ENCODE measurements around the gene NPR2. TPM values are rescaled to one million over a fixed set of nuclear protein-coding genes. Genes with fewer than 3 reads are reported as not detected.

NPR2 gene
- total and polyA plus RNA-seq, 2 donors (not counting 3 experiments of a cell fraction or from before 2014, with no cell fraction given): 16.4 to 25.6 TPM

GRCh38 chr9:35798658-35799374 is 7.4 kb downstream of the NPR2 start:
- Histone ChIP-seq H3K9me3 (replicated peaks; ENCODE audit: control insufficient read depth, insufficient read depth, low read length) (no peaks in the 10 kb centered on the region), H3K36me3 (ENCODE audit: control insufficient read depth in 2 of 2, extremely low read depth in 1 of 2, insufficient read depth in 2 of 2, low read length in 2 of 2) (no peaks in the 10 kb centered on the region), H3K9ac (replicated peaks; ENCODE audit: extremely low read depth, insufficient read depth, low read length) (peak overlapping the region; percentile 11), H4K20me1 (replicated peaks; ENCODE audit: control insufficient read depth, extremely low read depth, insufficient read depth, low read length) (no peaks in the 10 kb centered on the region), H2AFZ (ENCODE audit: low read depth, low read length) (no peak overlapping the region), H3K4me2 (ENCODE audit: insufficient read depth, low read length) (peak overlapping the region; percentile 13), H3K4me3 (replicated peaks in 1 of 3; ENCODE audit: insufficient read depth in 1 of 3, low read depth in 1 of 3, low read length in 3 of 3) (no peak overlapping the region), H3K27me3 (ENCODE audit: control insufficient read depth in 2 of 2, insufficient read depth in 2 of 2, low read length in 2 of 2) (no peaks in the 10 kb centered on the region), H3K27ac (ENCODE audit: insufficient read depth, low read depth, low read length) (peak overlapping the region; percentile 43), H3K4me1 (ENCODE audit: control insufficient read depth, extremely low read depth, insufficient read depth, low read length) (peaks cover 30% of the 10 kb centered on the region), H3K9me1 (replicated peaks; ENCODE audit: control insufficient read depth, extremely low read depth, insufficient read depth, low read length) (no peaks in the 10 kb centered on the region), H3K79me2 (ENCODE audit: control insufficient read depth, insufficient read depth, low read length) (no peaks in the 10 kb centered on the region)
- POLR2A ChIA-PET: no interaction called here
- dilution Hi-C loops (cut with MboI; ENCODE audit: extremely low pct_ligation_motif_present, low sequenced_read_pairs) (no loop called here), intact Hi-C loops (cut with micrococcal nuclease) (loop anchor here (2.0 kb wide), 1 partner anchor 14 kb away; the partner anchor contains the start of gene SPAG8)
- FAIRE-seq (peak; percentile 99), DNase-seq (ENCODE audit: low read depth, low spot score) (peak; percentile 78)
- TF ChIP-seq, protein P1, sequence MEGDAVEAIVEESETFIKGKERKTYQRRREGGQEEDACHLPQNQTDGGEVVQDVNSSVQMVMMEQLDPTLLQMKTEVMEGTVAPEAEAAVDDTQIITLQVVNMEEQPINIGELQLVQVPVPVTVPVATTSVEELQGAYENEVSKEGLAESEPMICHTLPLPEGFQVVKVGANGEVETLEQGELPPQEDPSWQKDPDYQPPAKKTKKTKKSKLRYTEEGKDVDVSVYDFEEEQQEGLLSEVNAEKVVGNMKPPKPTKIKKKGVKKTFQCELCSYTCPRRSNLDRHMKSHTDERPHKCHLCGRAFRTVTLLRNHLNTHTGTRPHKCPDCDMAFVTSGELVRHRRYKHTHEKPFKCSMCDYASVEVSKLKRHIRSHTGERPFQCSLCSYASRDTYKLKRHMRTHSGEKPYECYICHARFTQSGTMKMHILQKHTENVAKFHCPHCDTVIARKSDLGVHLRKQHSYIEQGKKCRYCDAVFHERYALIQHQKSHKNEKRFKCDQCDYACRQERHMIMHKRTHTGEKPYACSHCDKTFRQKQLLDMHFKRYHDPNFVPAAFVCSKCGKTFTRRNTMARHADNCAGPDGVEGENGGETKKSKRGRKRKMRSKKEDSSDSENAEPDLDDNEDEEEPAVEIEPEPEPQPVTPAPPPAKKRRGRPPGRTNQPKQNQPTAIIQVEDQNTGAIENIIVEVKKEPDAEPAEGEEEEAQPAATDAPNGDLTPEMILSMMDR (IDR thresholded peaks at IDR 0.05; ENCODE audit: extremely low read depth in 1 of 2, insufficient read depth in 1 of 2, low read depth in 1 of 2, low read length in 2 of 2): no peak
- no peak for TF ChIP-seq GATA2 (IDR thresholded peaks at IDR 0.05; ENCODE audit: insufficient read depth, insufficient read length, low read depth, low read length)
- TF ChIP-seq EZH2 (IDR thresholded peaks at IDR 0.05; ENCODE audit: borderline replicate concordance, low read depth, low read length, severe bottlenecking): no peak
- TF ChIP-seq FOS (IDR thresholded peaks at IDR 0.05; ENCODE audit: borderline replicate concordance, insufficient read depth, low read length): peak; percentile 86
- TF ChIP-seq POLR2A (IDR thresholded peaks at IDR 0.05; ENCODE audit: low read depth, low read length): no peak
- peak; percentile 42 for TF ChIP-seq JUN (IDR thresholded peaks at IDR 0.05; ENCODE audit: borderline replicate concordance, insufficient read depth, insufficient read length, low read depth)
- TF ChIP-seq POLR2AphosphoS5 (IDR thresholded peaks at IDR 0.05; ENCODE audit: insufficient read depth, low read depth, low read length): peak; percentile 34
- TF ChIP-seq, protein P2, sequence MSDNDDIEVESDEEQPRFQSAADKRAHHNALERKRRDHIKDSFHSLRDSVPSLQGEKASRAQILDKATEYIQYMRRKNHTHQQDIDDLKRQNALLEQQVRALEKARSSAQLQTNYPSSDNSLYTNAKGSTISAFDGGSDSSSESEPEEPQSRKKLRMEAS (IDR thresholded peaks at IDR 0.05; ENCODE audit: insufficient read depth, insufficient read length): no peak
- TF ChIP-seq MYC (IDR thresholded peaks at IDR 0.05; ENCODE audit: low read depth, low read length): no peak
- CTCF ChIA-PET: interaction anchor here (0.8 to 2.9 kb wide), 9 partner anchors 9 to 147 kb away, joined by 3 to 21 read pairs (median 5); partner anchors contain the start of genes HINT2 and TLN1
- no TSS peak for BruUV-seq (replicated peaks)
